ENCODE data around the gene UACA. TPM values are rescaled to one million over a fixed set of nuclear protein-coding genes. Genes with fewer than 3 reads are reported as not detected.

Gene UACA
- total and polyA plus RNA-seq, 2 experiments from 2014 or later: 64.0 to 135 TPM

DNA sequence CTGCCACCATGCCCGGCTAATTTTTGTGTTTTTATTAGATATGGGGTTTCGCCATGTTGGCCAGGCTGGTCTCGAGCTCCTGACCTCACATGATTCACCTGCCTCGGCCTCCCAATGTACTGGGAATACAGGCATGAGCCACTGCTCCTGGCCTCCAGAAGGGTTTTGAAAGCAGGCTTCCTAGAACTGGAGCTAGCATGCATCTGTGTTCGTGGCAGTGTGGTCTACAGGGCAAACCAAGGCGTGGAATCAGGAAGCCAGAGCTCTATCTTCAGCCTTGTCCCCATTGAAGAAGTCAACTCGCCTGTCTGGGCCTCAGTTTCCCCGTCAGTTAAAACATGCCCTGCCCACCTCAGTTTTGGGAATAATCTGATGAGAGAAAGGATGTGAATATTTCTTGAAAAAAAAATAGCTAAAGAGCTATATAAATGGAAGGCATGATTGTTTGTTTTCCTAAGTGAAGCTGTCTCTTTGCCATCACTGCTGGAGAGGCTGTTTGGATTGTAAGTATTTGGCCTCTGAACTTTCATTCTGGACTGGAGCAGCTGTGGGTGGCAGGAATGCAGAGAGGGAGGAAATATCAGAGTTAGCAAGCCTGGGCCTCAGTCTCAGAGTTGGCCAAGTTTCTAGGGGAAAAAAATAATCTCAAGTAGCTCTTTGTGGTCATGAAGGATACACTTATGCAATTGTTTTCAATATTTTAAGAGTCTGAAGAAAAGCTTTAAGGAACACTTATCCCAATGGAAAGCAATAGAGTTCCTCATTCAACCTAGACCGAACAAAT, 36.5 kb upstream of the UACA start:
- H4K20me1 ChIP-seq (ENCODE audit: insufficient read depth): no peaks in the 10 kb centered on the region
- no peaks in the 10 kb centered on the region for H3K79me2 ChIP-seq (ENCODE audit: insufficient read depth)
- peak; percentile 90 for DNase-seq
- peaks cover 54% of the 10 kb centered on the region for H3K4me1 ChIP-seq (ENCODE audit: insufficient read depth)
- no peaks in the 10 kb centered on the region for H3K9me3 ChIP-seq (ENCODE audit: low read depth)
- in situ Hi-C loops (cut with MboI): no loop called here
- no peaks in the 10 kb centered on the region for H3K27me3 ChIP-seq (replicated peaks; ENCODE audit: insufficient read depth)
- H3F3A ChIP-seq (ENCODE audit: insufficient read depth): peaks cover 49% of the 10 kb centered on the region
- no peaks in the 10 kb centered on the region for H3K36me3 ChIP-seq (ENCODE audit: low read depth)
- no peaks in the 10 kb centered on the region for H3K9me2 ChIP-seq (ENCODE audit: insufficient read depth)
- H3K4me3 ChIP-seq: no peak overlapping the region
- H3K27ac ChIP-seq: peak overlapping the region; percentile 83
- WGBS, 2 experiments (ENCODE audit: low coverage in 1 of 2, low lambda C conversion rate in 2 of 2, missing lambda C conversion rate in 2 of 2): 68 to 72% methylated on average over 9 of the region's 9 CpGs
- peak overlapping the region; percentile 10 for H3K4me2 ChIP-seq (ENCODE audit: unreplicated experiment)
- TF ChIP-seq EZH2phosphoT487 (IDR thresholded peaks at IDR 0.05; ENCODE audit: insufficient read depth, low read depth) (0 out of 2 replicates have a peak, but pooled peaks have one; percentile 47), EZH2 (IDR thresholded peaks at IDR 0.05; ENCODE audit: insufficient read depth, poor library complexity, severe bottlenecking) (no peak)
- H2AFZ ChIP-seq: 0 out of 2 replicates have a peak overlapping the region, but pooled peaks have one; percentile 1
- H3K9ac ChIP-seq: peak overlapping the region; percentile 28

DNA sequence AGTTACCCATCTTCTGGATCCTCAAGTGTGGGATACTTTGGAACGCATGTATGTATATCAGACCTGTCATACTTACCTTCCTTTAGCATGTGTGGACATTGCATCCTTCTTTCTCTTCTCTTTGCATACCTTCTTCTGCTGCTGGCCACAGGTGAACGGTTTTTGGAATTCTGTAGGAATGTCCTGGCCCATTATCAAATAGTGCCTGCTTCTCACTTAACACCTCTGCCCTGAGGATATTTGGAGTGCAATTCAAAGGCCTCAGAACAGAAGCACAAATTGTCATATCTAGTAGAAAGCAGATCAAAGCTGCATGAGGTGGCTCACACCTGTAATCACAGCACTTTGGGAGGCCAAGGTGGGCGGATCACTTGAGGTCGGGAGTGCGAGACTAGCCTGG, 34.1 kb upstream of the UACA start:
- Histone ChIP-seq H3K4me1 (ENCODE audit: insufficient read depth) (peaks cover 69% of the 10 kb centered on the region), H3K79me2 (ENCODE audit: insufficient read depth) (no peaks in the 10 kb centered on the region), H2AFZ (no peak overlapping the region), H3K4me3 (no peak overlapping the region), H3K27me3 (replicated peaks; ENCODE audit: insufficient read depth) (no peaks in the 10 kb centered on the region), H3K36me3 (ENCODE audit: low read depth) (no peaks in the 10 kb centered on the region), H3F3A (ENCODE audit: insufficient read depth) (peaks cover 65% of the 10 kb centered on the region), H3K9me2 (ENCODE audit: insufficient read depth) (no peaks in the 10 kb centered on the region), H3K9me3 (ENCODE audit: low read depth) (no peaks in the 10 kb centered on the region), H3K9ac (no peak overlapping the region), H4K20me1 (ENCODE audit: insufficient read depth) (no peaks in the 10 kb centered on the region), H3K27ac (no peak overlapping the region), H3K4me2 (ENCODE audit: unreplicated experiment) (no peak overlapping the region)
- DNase-seq: no peak
- TF ChIP-seq EZH2phosphoT487 (IDR thresholded peaks at IDR 0.05; ENCODE audit: insufficient read depth, low read depth) (no peak), EZH2 (IDR thresholded peaks at IDR 0.05; ENCODE audit: insufficient read depth, poor library complexity, severe bottlenecking) (no peak)
- WGBS, 2 experiments (ENCODE audit: low coverage in 1 of 2, low lambda C conversion rate in 2 of 2, missing lambda C conversion rate in 2 of 2): 94 to 100% methylated on average over 5 of the region's 5 CpGs
- in situ Hi-C loops (cut with MboI): no loop called here

DNA sequence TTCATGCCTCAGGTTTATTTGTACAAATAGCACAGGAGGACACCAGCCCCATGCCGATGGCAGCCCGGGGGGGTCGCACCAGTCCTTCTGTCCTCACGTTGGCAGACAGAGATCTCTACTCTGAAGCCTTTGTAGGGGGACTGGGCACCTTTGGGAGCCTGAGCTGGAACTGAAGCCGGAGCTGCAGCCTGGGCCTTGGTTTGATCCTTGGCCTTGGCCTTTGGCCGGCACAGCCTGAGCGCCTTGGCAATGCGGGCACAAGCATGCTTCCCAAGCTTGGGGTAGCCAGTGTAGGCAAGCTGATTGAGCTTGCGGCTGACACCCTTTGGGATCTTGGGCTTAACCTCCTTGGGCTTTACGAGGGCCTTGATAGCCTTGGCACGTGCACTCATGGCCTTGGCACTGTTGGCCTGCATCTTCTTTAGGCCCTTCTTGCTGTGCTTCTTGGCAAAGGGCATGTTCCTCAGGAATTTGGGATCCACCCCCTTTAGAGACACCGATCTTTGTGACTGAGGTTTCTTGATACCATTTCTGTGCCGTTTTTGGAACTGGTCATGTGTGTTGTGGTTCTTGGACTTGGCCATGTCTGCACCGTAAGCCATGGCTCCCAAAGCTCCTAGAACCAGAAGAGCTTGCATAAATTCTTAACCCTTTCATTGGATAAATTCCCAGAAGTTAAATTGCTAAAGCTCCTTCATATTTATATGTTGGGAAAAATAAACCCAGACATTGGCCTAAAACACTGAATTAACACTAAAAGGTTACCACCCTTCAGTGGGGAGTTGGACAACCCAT, 33.4 kb upstream of the UACA start:
- Histone ChIP-seq H3K27me3 (replicated peaks; ENCODE audit: insufficient read depth) (no peaks in the 10 kb centered on the region), H3K4me2 (ENCODE audit: unreplicated experiment) (no peak overlapping the region), H3K9me3 (ENCODE audit: low read depth) (no peaks in the 10 kb centered on the region), H2AFZ (no peak overlapping the region), H3K79me2 (ENCODE audit: insufficient read depth) (no peaks in the 10 kb centered on the region), H3K9ac (no peak overlapping the region), H3K4me3 (no peak overlapping the region), H3K4me1 (ENCODE audit: insufficient read depth) (peaks cover 71% of the 10 kb centered on the region), H3K9me2 (ENCODE audit: insufficient read depth) (no peaks in the 10 kb centered on the region), H3K36me3 (ENCODE audit: low read depth) (no peaks in the 10 kb centered on the region), H3K27ac (no peak overlapping the region), H3F3A (ENCODE audit: insufficient read depth) (peaks cover 65% of the 10 kb centered on the region), H4K20me1 (ENCODE audit: insufficient read depth) (no peaks in the 10 kb centered on the region)
- in situ Hi-C loops (cut with MboI): no loop called here
- no peak for DNase-seq
- 93 to 96% methylated on average over 14 of the region's 14 CpGs for WGBS, 2 experiments (ENCODE audit: low coverage in 1 of 2, low lambda C conversion rate in 2 of 2, missing lambda C conversion rate in 2 of 2)
- TF ChIP-seq EZH2 (IDR thresholded peaks at IDR 0.05; ENCODE audit: insufficient read depth, poor library complexity, severe bottlenecking): no peak
- no peak for TF ChIP-seq EZH2phosphoT487 (IDR thresholded peaks at IDR 0.05; ENCODE audit: insufficient read depth, low read depth)

DNA sequence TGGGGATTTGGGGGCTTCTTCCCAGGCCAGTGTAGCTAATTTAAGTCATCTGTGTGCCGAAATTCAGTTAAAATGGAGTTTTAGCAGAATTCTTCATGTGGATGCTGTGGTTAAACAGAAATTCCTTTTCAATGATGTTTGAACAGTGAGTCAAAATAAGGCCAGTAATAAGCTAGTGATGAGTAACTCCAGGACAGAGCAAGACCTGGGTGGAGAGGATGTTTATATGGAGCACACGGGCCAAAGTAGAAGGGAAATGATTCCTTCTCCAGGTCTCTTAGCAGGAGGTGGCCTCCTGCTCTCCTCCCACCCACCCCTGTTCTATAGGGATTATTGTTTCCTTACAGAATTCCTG, 31.9 kb upstream of the UACA start:
- peak overlapping the region; percentile 62 for H3K4me2 ChIP-seq (ENCODE audit: unreplicated experiment)
- H2AFZ ChIP-seq: peak overlapping the region; percentile 69
- H3K9me2 ChIP-seq (ENCODE audit: insufficient read depth): no peaks in the 10 kb centered on the region
- H3K4me3 ChIP-seq: peak overlapping the region; percentile 39
- peaks cover 64% of the 10 kb centered on the region for H3K4me1 ChIP-seq (ENCODE audit: insufficient read depth)
- H3K9ac ChIP-seq: peak overlapping the region; percentile 80
- H3K9me3 ChIP-seq (ENCODE audit: low read depth): no peaks in the 10 kb centered on the region
- peaks cover 55% of the 10 kb centered on the region for H3F3A ChIP-seq (ENCODE audit: insufficient read depth)
- H3K27me3 ChIP-seq (replicated peaks; ENCODE audit: insufficient read depth): no peaks in the 10 kb centered on the region
- DNase-seq: peak; percentile 95
- 2 to 6% methylated on average over 2 of the region's 2 CpGs for WGBS, 2 experiments (ENCODE audit: low coverage in 1 of 2, low lambda C conversion rate in 2 of 2, missing lambda C conversion rate in 2 of 2)
- no peaks in the 10 kb centered on the region for H3K79me2 ChIP-seq (ENCODE audit: insufficient read depth)
- no peak for TF ChIP-seq EZH2 (IDR thresholded peaks at IDR 0.05; ENCODE audit: insufficient read depth, poor library complexity, severe bottlenecking)
- TF ChIP-seq EZH2phosphoT487 (IDR thresholded peaks at IDR 0.05; ENCODE audit: insufficient read depth, low read depth): no peak
- H3K36me3 ChIP-seq (ENCODE audit: low read depth): no peaks in the 10 kb centered on the region
- in situ Hi-C loops (cut with MboI): no loop called here
- peak overlapping the region; percentile 95 for H3K27ac ChIP-seq
- H4K20me1 ChIP-seq (ENCODE audit: insufficient read depth): no peaks in the 10 kb centered on the region

All from GM23248 (cell line).